Testis (tissue), 2 donors: Measurements from ENCODE around the gene NGLY1.

Experiments
- POLR2A ChIP-seq: fragments of 450-650 bp; IDR thresholded peaks from one replicate; pipeline ENCODE4 v1.6.1; 2017; ENCODE audit warnings: antibody characterized with exemption, mild to moderate bottlenecking, moderate library complexity
- TF ChIP-seq, protein P1 (sequence below), 3 experiments: fragments of 450-650 bp in 2 of 3; fragments of 200-600 bp in 1 of 3; sonication (generic) in 1 of 3; IDR thresholded peaks; one replicate each; pipeline ENCODE4 v1.5.1; 2016 to 2019; ENCODE audit warnings: antibody characterized with exemption in 3 of 3, mild to moderate bottlenecking in 2 of 3, moderate library complexity in 1 of 3

DNA sequence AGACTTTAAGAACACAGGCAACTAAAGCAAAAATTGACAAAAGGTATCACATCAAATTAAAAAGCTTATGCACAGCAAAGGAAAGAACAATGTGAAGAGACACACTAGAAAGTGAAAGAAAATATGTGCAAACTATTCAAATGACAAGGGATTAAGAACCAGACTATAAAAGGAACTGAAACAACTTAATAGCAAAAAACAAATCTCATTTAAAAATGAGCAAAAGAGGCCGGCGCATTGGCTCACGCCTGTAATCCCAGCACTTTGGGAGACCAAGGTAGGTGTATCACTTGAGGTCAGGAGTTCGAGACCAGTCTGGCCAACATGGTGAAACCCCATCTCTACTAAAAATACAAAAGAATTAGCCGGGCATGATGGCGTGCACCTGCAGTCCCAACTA lies 14.4 kb downstream of the NGLY1 start:
- no peak for TF ChIP-seq POLR2A
- TF ChIP-seq, protein P1, sequence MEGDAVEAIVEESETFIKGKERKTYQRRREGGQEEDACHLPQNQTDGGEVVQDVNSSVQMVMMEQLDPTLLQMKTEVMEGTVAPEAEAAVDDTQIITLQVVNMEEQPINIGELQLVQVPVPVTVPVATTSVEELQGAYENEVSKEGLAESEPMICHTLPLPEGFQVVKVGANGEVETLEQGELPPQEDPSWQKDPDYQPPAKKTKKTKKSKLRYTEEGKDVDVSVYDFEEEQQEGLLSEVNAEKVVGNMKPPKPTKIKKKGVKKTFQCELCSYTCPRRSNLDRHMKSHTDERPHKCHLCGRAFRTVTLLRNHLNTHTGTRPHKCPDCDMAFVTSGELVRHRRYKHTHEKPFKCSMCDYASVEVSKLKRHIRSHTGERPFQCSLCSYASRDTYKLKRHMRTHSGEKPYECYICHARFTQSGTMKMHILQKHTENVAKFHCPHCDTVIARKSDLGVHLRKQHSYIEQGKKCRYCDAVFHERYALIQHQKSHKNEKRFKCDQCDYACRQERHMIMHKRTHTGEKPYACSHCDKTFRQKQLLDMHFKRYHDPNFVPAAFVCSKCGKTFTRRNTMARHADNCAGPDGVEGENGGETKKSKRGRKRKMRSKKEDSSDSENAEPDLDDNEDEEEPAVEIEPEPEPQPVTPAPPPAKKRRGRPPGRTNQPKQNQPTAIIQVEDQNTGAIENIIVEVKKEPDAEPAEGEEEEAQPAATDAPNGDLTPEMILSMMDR (IDR thresholded peaks at IDR 0.05): no peak
